Stimulated activated naive CD4-positive, alpha-beta T cell (primary cell): ENCODE results near the gene PCSK7.

Experiments used
- DNase-seq, 6 experiments: peaks; one replicate each; lab custom pipeline; 2025; lab: John Stamatoyannopoulos, UW

The PCSK7 gene

GRCh38 chr11:117230999-117231841 is 653 bp downstream of the PCSK7 start:
- no peak for DNase-seq

DNA sequence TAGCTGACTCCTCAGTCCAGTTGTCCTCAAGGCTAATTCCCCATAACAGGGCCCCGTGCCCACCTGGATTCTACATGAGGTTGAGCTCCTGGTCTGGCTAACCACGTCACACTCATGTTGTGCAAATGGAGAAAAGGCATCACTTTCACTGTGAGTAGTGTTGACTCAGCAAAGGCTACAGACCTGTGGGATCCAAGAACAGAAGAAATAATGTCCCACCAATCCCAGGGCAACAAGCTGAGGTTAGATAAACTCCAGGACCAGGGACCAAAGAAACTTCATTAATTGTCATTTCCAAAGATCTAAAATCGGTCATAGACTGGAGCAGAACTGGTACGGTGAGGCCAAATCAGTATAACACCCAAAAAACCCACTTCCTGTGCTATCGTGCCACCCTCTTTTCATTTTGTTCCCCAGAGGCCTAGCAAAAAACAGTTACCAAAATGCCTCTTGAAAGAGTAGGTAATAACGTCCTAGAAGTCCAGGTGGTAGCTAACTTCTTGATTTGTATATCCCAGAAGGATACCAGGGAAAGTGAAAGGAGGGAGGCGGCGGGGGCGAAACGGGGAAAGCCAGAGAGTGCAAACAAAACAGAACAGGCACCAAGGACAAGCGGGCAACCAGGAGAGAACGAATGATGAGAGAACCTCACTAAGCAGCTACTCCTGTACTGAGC is 1.4 kb downstream of the PCSK7 start:
- peak; percentile 2 to 72 (median 38) for DNase-seq

GRCh38 chr11:117229931-117230285 is 2.0 kb downstream of the PCSK7 start:
- no peak for DNase-seq

GRCh38 chr11:117229411-117229810 is 2.5 kb downstream of the PCSK7 start:
- no peak for DNase-seq

DNA sequence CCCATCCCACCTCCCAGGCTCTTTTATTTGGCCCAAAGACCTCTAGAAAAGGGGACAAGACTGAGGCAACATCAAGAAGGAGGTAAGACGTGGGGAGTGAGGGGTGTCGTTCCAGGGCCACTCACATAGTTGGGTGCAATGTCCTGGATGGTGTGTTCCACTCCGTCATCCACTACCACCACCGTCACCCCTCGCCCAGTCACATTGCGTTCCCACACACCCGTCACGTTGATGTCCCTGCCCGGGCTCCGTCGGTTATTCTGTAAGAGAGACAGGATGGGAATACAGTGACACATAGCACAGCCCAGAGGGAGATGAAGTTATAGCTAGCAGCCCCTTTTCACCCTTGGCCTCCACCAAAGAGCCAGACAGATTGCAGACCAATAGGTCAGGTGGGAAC is 3.8 kb downstream of the PCSK7 start:
- no peak for DNase-seq

- peak; percentile 19 to 73 (median 40) for DNase-seq
These were observed 5.2 kb downstream of the PCSK7 start for GRCh38 chr11:117226388-117227385.

GRCh38 chr11:117225553-117226170 is 6.2 kb downstream of the PCSK7 start:
- no peak for DNase-seq

DNA sequence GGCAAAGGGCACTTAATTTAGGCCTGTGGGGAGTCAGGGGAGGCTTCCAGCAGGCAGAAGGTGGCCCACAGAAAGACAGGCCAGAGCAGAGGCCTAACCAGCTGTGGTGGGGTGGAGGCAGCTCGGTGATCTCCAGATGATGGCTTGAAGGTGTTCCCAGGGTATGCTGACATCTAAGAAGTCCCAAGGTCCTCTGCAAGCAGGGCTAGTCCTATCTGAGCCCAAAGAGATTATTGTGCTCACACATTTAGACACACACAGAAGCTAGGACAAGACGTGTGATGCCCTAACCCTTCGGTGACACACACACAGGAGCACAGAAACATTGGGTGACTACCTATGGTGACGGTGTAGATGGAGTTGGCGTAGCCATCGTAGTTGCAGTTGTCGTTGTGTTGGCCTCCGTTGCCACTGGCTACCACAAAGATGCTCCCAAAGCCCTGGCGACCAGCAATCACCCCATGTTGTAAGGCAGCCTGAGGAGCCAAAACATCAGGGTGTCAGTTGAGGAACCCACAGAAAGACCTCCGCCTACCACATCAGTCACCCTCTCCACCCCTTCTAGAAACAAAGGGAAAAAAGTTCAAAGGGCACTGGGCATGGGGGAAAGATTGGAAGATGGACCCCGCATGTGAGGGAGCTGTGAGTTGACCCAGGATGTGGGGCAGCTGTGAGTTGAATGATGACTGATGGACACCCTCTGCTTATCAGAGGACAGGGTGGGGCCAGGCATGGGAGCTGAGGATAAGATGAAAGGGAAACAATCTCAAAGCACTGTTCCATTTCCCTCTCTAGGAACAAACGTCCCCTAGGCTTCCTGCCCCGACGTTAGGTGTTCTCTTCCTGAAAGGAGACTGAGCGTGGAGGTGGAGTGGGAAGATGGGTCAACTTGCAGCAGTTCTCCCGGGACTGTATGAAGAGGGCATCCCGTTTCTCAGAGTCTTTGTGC is 7.9 kb downstream of the PCSK7 start:
- no peak for DNase-seq

- DNase-seq: no peak
These were observed 8.7 kb downstream of the PCSK7 start for GRCh38 chr11:117222991-117223740.

- no peak for DNase-seq
These were observed 9.9 kb downstream of the PCSK7 start for GRCh38 chr11:117221775-117222517.

DNA sequence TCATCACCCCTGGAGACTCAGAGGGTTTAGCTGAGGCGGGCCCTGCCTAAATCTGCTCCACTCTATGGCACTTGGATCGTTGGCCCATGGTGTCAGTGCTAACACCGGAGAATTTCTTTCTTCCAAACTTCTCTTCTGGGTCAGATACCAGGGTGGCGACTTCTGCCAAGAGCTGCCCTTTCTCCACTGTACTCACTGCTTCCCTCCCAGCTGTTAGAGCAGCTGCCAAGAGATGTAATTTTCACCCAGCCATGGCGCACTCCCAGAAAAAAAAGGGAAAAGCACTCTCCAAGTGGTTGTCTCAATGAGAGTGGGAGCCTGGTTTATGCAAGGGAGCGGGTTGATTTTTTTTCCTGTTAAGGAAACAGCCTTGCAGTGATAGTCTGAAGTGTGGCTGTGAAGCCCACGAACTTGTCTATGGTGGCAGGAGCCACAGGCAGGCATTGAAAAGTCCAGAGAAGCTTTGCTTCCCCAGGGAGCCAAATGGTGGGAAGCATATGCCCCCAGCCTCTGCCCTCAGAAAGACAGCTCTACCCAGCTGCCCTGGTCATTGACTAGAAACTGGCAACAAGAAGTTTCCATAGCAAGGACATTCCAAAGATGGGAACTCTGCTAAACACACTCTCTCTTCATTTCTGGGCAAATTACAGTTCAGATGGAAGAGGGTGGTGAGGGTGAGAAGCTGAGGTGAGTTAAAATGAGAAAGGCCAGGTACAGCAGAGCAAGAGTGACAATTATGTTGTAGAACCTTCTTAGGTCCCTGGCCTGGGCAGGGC is 10.7 kb downstream of the PCSK7 start:
- no peak for DNase-seq

DNA sequence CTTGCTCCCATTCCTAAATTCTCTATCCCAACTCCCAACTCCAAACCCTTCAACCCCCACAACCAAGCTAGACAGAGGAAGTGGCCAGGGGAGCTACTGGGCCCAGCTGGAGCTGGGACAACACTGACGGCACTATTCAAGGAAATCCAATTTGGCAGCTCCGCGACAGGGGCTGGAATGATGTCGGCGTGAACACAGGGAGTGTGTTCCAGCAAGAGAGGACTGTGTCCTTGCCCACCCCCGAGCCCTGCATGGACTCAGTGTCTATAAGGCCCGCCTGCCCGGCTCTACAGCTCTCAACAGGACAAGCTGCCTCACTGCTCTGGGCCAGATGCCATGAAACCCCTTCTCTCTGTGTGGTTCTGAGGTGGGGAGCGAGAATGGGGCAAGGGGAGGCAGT is 11.3 kb downstream of the PCSK7 start:
- DNase-seq: no peak

DNA sequence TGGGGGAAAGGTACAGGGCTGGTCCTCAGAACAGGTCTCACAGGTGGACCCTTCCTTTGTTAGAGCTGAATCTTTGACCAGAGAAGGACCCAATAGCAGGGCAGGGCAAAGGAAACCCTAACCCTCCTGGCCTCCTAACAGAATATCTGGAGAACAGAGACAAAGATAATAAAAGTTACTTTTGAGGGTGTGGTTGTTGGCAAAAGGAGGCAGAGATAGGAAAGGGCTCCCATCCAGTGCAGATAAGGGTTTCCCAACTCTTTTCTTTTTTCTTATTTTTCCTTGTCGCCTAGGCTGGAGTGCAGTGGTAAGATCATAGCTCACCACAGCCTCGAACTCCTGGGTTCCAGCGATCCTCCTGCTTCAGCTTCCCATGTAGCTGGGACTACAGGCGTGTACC is 11.9 kb downstream of the PCSK7 start:
- DNase-seq: no peak

DNA sequence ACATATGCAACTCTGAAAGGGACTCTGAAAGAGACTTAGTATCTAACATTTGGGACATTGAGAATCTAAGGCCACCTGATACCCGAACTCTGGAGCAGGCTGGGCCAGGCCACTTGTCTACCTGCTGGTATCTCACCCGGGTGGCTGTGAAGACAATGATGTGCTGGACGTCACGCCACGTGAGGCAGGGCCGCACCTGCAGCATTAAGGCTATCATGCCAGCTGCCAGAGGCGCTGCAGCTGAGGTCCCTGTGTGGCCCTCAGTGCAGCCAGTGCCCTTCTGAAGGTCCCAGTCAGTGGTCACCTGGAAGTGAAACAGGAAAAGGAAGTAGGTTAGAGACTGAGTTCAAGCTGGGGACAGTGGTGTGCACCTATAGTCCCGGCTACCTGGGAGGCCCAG is 12.4 kb downstream of the PCSK7 start:
- DNase-seq: no peak

DNA sequence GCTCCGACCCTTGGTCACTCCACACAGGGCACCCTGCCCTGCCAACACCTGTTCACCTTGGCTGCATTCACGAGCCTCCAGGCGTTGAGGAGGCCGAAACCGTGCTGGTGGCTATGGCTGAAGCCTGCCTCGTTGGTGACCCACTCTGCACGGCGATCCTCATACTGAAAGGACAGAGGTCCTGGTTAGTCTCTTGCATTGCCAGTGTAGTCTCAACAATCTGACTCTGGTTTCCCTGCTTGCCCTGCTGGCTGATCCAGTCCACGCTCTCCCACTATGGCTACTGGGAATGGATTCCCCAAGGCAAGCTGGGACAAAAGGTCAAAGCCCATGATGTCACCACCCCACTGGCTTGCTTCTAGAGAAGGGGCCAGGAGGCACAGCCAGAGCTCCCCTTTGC is 12.9 kb downstream of the PCSK7 start:
- no peak for DNase-seq

GRCh38 chr11:117218133-117218915 is 13.5 kb downstream of the PCSK7 start:
- DNase-seq: no peak
